Fibroblast of the aortic adventitia (primary cell): Measurements from ENCODE around the gene OXSR1. TPM values are rescaled to one million over a fixed set of nuclear protein-coding genes. Genes with fewer than 3 reads are reported as not detected.
"Not testable (repeated sequence)": the region's sequence is repeated elsewhere in the genome, so short reads cannot be mapped to it uniquely, and the experiment has no call there.

Experiments
- DNase-seq: peaks from one replicate; pipeline ENCODE4 v3.0.0-alpha.2; 2010; ENCODE audit warnings: low read depth
- H3K4me3 ChIP-seq: 2 replicates; pipeline ENCODE4 v1.5.1; 2011; ENCODE audit warnings: low read depth, mild to moderate bottlenecking, control low read depth, low read length, moderate library complexity
- total RNA-seq: library from RNA; depleted of rRNA; stranded (reverse); fragments of >200 nt; gene quantifications from 2 replicates; pipeline ENCODE4 v1.2.3, GENCODE V29; 2012; ENCODE audit warnings: low replicate concordance
- TF ChIP-seq, protein P1 (sequence below): IDR thresholded peaks from 2 replicates; pipeline ENCODE4 v1.5.1; 2011; ENCODE audit warnings: mild to moderate bottlenecking, low read length, control low read depth, inconsistent platforms; ENCODE audit not compliant: insufficient read depth

Gene OXSR1
- total RNA-seq, 1 donor: 36.2 TPM

DNA sequence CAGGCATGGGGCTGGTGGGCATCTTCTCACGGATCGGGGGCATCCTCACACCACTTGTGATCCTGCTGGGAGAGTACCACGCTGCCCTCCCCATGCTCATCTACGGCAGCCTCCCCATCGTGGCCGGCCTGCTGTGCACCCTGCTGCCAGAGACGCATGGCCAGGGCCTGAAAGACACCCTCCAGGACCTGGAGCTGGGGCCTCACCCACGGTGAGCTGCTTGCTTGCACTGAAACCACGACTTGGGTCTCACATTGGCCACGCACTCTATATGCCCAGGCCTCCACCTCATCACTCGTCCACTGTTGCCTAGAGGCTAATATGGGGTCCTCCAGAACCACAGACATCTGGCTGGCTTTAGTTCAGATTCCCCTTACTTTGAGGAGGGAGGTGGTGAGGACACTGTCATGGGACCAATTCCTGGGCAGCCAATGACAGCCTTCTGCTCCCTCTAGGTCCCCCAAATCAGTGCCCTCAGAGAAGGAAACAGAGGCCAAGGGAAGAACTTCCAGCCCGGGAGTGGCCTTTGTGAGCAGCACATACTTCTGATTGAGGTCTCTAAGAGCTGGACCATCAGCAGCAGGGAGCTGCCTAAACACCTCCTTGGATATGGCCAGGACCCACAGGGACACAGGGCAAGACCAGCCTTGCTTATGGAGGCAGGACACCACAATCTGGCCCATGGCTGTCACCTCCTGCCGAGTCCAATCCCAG lies 111.7 kb downstream of the OXSR1 start:
- no peak overlapping the region for H3K4me3 ChIP-seq
- DNase-seq: no peak
- TF ChIP-seq, protein P1, sequence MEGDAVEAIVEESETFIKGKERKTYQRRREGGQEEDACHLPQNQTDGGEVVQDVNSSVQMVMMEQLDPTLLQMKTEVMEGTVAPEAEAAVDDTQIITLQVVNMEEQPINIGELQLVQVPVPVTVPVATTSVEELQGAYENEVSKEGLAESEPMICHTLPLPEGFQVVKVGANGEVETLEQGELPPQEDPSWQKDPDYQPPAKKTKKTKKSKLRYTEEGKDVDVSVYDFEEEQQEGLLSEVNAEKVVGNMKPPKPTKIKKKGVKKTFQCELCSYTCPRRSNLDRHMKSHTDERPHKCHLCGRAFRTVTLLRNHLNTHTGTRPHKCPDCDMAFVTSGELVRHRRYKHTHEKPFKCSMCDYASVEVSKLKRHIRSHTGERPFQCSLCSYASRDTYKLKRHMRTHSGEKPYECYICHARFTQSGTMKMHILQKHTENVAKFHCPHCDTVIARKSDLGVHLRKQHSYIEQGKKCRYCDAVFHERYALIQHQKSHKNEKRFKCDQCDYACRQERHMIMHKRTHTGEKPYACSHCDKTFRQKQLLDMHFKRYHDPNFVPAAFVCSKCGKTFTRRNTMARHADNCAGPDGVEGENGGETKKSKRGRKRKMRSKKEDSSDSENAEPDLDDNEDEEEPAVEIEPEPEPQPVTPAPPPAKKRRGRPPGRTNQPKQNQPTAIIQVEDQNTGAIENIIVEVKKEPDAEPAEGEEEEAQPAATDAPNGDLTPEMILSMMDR: no peak

DNA sequence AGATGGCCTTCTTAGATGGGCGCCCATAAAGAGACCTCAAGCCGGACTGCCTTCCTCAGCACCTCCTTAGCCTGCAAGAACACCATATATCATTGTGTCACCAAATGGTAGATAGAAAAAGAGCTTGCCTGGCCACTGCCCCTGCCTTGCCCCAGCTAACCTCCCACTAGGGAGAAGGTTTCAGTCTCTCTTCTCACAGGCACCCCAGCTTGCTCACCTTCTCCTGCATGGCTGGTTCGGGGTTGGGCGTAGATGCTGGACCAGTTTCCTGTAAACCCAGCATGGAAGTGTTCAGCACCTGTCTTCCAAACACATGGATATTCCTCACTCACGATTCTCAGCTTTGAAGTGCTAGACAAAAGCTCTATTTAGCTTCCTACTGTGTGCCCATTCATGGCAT lies 113.5 kb downstream of the OXSR1 start:
- DNase-seq: no peak
- TF ChIP-seq, protein P1: no peak

DNA sequence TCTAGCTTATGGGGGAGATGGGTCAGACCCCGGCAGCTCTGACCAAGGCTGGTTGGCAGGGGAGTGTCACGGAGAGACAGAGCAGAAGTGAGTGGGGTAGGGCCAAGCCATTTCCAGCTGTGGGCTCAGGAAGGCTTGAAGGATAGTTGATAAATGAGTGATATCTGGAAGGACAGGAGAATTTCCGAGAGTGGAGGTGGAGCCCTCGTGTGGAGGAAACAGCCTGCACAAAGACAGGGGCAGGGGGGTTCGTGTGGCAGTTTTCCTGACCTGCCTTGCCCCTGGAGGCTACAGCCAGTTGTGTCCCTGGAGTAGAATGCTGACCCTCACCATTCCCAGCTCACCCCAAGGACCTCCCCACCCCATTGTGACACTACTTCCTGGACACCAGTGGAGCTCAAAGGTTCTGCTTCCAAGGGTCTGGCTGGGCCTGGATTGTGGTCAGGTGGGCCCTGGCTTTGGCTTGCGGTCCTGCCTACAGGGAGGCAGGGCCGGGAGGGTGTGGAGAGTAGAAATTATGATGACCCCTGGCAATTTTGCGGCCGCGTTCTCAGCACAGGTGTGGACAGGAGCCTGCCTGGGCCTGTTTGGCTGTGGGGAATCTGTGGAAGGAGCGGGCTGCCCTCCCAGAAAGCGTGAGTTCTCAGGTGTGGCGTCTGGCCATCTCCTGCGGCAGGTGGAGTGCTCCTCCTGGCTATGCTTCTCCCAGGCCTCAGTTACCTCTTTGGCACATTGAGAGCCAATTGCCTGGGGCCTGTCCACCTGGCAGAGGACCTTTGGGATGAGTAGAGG lies 116.8 kb downstream of the OXSR1 start, which contains the start of gene SLC22A14:
TSS of gene SLC22A14 (plus strand) at position 400 of the 792 bp plus-strand sequence. CDS start 23,733 bp downstream, outside the sequence.
- TF ChIP-seq, protein P1: no peak

More for the DNA sequence above, 113.5 kb downstream of the OXSR1 start:
- H3K4me3 ChIP-seq: no peak overlapping the region

DNA sequence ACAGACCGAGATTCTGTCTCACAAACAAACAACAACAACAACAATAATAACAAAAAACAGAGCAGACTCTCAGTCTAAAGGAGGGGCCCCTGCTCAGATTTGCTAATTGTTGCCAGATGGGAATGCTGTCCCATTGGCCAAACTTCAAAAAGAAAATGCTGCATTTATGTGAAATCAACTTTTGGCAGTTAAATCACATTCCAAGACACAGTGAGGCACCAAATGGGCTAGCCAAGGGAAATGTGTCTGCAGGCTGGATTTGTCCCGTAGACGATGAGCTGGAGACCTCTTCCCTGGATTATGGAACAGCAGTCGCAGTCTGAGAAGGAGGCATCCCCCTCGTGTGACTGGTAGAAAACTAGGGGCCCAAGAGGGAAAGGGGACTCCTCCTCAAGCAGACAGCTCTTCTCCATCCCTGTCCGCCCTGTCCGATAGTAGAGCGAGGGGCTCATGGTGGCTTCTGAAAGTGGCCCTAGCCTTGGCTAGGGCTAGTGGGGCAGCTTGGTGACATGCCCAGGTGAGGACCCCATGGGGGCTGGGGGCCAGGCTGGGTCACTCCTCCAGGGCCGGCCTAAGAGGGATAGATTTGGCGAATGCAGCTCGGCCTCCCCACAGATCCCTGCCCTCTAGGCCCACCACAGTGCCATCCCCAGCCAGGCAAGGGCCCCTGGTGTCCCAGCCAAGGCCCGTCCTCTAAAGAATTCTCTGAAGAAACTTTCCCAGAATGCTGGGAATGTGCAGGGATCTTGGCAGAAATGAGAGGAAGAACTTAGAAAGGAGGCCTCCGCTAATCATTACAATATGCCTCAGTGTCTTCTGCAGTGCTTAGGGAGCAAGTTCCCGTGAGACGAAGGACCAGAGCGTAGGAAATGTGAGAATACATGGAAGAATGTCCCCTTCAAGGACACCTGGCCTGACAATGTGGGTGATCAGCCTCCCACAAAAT lies 118.7 kb downstream of the OXSR1 start:
- H3K4me3 ChIP-seq: no peak overlapping the region
- DNase-seq: peak; percentile 85
- TF ChIP-seq, protein P1: no peak

More for the DNA sequence above, 116.8 kb downstream of the OXSR1 start, which contains the start of gene SLC22A14:
- DNase-seq: no peak
- no peak within 1 kb of the TSS for H3K4me3 ChIP-seq

- H3K4me3 ChIP-seq: no peak overlapping the region
- TF ChIP-seq, protein P1: no peak
- DNase-seq: no peak
Observed at GRCh38 chr3:38284756-38285150, 119.4 kb downstream of the OXSR1 start.

- H3K4me3 ChIP-seq: not testable (repeated sequence)
Observed at GRCh38 chr3:38289286-38290217, 124.2 kb downstream of the OXSR1 start.

DNA sequence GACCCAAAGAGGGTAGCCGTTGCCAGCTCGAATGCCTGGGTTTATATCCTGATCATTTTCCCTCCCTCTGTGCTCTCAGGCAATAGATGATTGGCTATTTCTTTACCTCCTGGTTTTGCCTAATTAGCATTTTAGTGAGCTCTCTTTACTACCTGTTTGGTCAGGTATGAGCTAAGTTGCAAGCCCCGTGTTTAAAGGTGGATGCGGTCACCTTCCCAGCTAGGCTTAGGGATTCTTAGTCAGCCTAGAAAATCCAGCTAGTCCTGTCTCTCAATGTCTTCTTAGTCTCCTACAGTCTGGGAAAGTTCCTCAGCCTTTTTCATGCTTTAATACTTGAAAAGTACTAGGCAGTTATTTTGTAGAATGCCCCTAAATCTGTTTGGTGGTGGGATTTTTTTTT lies 131.7 kb downstream of the OXSR1 start:
- not testable (repeated sequence) for DNase-seq, H3K4me3 ChIP-seq

More at GRCh38 chr3:38289286-38290217, 124.2 kb downstream of the OXSR1 start:
- DNase-seq: not testable (repeated sequence)
